Smooth muscle cell of the brain vasculature (primary cell): ENCODE measurements around the gene HIGD1A.
"Not testable (repeated sequence)": the region's sequence is repeated elsewhere in the genome, so short reads cannot be mapped to it uniquely, and the experiment has no call there.

Experiments used
- DNase-seq: peaks from one replicate; pipeline ENCODE4 v3.0.0-alpha.2; 2012; ENCODE audit warnings: low read depth, low spot score

The HIGD1A gene

GRCh38 chr3:42829083-42829627, 24.9 kb upstream of the HIGD1A start:
- no peak for DNase-seq

GRCh38 chr3:42827654-42828053, 23.4 kb upstream of the HIGD1A start:
- no peak for DNase-seq

- DNase-seq: no peak
These were observed 22.7 kb upstream of the HIGD1A start for GRCh38 chr3:42827023-42827422.

GRCh38 chr3:42826141-42826540, 21.9 kb upstream of the HIGD1A start:
- no peak for DNase-seq

GRCh38 chr3:42823351-42823750, 19.1 kb upstream of the HIGD1A start:
- no peak for DNase-seq

- no peak for DNase-seq
These were observed 18.5 kb upstream of the HIGD1A start for GRCh38 chr3:42822828-42823227.

GRCh38 chr3:42820746-42821051, 16.4 kb upstream of the HIGD1A start:
- no peak for DNase-seq

GRCh38 chr3:42819351-42819965, 15.2 kb upstream of the HIGD1A start:
- no peak for DNase-seq

GRCh38 chr3:42815826-42816225, 11.5 kb upstream of the HIGD1A start:
- DNase-seq: no peak

- DNase-seq: no peak
These were observed 10.7 kb upstream of the HIGD1A start for GRCh38 chr3:42814914-42815507.

- DNase-seq: no peak
These were observed 10.0 kb upstream of the HIGD1A start for GRCh38 chr3:42814246-42814645.

GRCh38 chr3:42811118-42811883, 7.0 kb upstream of the HIGD1A start:
- not testable (repeated sequence) for DNase-seq

GRCh38 chr3:42810706-42811105, 6.4 kb upstream of the HIGD1A start:
- not testable (repeated sequence) for DNase-seq

GRCh38 chr3:42809202-42809601, 4.9 kb upstream of the HIGD1A start, which contains the start of gene ACKR2:
Gene ACKR2 (plus strand): TSS chr3:42809445. CDS start chr3:42864503, 55,058 bp downstream.
- DNase-seq: no peak

GRCh38 chr3:42807929-42808328, 3.6 kb upstream of the HIGD1A start:
- no peak for DNase-seq

GRCh38 chr3:42805141-42805821, 991 bp upstream of the HIGD1A start:
- no peak for DNase-seq

GRCh38 chr3:42804831-42805132, 492 bp upstream of the HIGD1A start:
- no peak for DNase-seq

- no peak for DNase-seq
These were observed 730 bp downstream of the HIGD1A start for GRCh38 chr3:42803414-42804105.

- DNase-seq: no peak
These were observed 1.3 kb downstream of the HIGD1A start for GRCh38 chr3:42802876-42803413.

- no peak for DNase-seq
These were observed 2.5 kb downstream of the HIGD1A start for GRCh38 chr3:42801784-42802183.

GRCh38 chr3:42801048-42801620, 3.2 kb downstream of the HIGD1A start:
- DNase-seq: no peak
